ENCODE measurements around the gene COP1.

COP1 gene

DNA sequence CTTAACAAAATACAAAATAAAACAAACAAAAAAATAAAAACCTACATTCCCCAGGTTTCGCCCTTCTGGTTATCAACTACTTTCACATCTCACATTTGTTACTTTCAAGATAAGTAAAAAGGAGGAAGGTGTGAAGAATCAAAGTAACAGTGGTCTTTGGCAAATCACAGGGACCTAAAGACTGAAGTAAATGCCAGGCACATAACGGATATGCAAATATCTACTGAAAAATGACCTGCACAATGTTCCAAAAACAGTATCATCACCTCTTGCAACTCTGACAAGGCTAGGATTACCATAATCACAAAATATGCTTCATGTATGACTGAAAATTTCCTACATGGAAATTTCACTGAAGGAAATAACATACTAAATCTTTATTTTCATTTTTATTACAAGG, 29.3 kb downstream of the COP1 start:
- Mint-ChIP-seq H3K4me1 (no peaks in the 10 kb centered on the region), H3K4me3 (no peak overlapping the region), H3K27me3 (ENCODE audit: low read depth) (no peaks in the 10 kb centered on the region), H3K36me3 (ENCODE audit: low read depth) (peaks cover 50% of the 10 kb centered on the region), H3K27ac (no peak overlapping the region), H3K9me3 (no peaks in the 10 kb centered on the region)
- TF ChIP-seq, protein P1, sequence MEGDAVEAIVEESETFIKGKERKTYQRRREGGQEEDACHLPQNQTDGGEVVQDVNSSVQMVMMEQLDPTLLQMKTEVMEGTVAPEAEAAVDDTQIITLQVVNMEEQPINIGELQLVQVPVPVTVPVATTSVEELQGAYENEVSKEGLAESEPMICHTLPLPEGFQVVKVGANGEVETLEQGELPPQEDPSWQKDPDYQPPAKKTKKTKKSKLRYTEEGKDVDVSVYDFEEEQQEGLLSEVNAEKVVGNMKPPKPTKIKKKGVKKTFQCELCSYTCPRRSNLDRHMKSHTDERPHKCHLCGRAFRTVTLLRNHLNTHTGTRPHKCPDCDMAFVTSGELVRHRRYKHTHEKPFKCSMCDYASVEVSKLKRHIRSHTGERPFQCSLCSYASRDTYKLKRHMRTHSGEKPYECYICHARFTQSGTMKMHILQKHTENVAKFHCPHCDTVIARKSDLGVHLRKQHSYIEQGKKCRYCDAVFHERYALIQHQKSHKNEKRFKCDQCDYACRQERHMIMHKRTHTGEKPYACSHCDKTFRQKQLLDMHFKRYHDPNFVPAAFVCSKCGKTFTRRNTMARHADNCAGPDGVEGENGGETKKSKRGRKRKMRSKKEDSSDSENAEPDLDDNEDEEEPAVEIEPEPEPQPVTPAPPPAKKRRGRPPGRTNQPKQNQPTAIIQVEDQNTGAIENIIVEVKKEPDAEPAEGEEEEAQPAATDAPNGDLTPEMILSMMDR (IDR thresholded peaks at IDR 0.05; ENCODE audit: unreplicated experiment in 3 of 3), result no peak

DNA sequence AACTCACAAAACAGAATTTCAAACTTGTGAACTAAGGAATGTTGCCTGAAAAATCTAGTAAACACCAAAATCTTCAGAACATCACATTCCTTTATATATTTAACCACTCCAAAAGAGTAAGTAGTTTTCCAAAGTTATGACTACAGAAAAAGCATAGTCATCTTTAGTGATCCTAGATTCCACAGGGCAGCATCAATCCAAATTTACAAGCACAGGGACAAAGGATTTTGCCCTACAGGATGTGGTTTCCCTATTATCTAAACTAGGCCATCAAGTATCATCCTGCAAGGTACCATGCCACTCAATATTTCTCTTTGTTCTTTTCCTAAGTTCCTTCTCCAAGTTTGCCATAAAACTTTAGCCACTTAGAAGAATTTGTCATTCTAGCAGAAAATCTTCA, 33.0 kb downstream of the COP1 start:
- Mint-ChIP-seq H3K9me3 (peaks cover 14% of the 10 kb centered on the region), H3K36me3 (ENCODE audit: low read depth) (peaks cover 62% of the 10 kb centered on the region), H3K4me1 (no peaks in the 10 kb centered on the region), H3K27ac (no peak overlapping the region), H3K4me3 (no peak overlapping the region), H3K27me3 (ENCODE audit: low read depth) (no peaks in the 10 kb centered on the region)
- TF ChIP-seq, protein P1 (IDR thresholded peaks at IDR 0.05; ENCODE audit: unreplicated experiment in 3 of 3), result no peak

DNA sequence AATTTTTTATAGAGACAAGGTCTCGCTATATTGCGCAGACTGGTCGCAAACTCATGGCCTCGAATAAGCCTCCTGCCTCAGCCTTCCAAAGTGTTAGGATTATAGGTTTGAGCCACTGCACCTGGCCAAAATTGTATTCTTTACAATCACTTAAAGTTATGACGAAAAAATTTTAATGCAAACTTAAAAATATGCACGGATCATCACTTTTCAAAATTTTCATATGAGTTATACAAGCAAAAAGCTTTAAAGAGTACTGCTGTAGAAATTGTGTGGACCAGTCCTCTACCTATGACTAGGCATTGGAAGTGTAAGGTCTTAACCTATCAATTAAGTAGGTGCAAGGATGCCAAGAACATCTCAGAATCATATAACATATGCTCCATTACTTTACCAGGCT, 34.9 kb downstream of the COP1 start:
- TF ChIP-seq, protein P1 (IDR thresholded peaks at IDR 0.05; ENCODE audit: unreplicated experiment in 3 of 3), result no peak
- H3K27me3 Mint-ChIP-seq (ENCODE audit: low read depth), result no peaks in the 10 kb centered on the region
- no peaks in the 10 kb centered on the region for H3K4me1 Mint-ChIP-seq
- H3K9me3 Mint-ChIP-seq, result peaks cover 16% of the 10 kb centered on the region
- peaks cover 65% of the 10 kb centered on the region for H3K36me3 Mint-ChIP-seq (ENCODE audit: low read depth)
- H3K27ac Mint-ChIP-seq, result no peak overlapping the region
- H3K4me3 Mint-ChIP-seq, result no peak overlapping the region

DNA sequence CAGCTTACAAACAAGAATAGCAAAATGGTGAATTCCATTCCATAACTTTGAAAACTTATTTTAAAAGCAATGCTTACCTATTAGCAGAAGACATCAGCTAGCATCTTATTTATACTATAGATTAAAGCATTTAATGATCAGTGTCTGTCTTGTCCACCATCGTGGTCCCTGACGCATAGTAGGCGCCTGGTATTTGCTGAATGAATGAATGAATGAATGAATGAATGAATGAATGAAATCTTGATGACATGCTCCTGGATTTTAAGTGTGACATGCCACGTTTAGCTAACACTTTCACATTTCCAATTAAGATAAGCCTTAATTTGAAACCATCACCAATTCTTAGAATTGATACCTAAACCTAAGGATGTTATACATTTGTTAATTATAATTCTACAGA, 39.9 kb downstream of the COP1 start:
- H3K27me3 Mint-ChIP-seq (ENCODE audit: low read depth), result no peaks in the 10 kb centered on the region
- H3K9me3 Mint-ChIP-seq, result peaks cover 16% of the 10 kb centered on the region
- H3K4me1 Mint-ChIP-seq, result no peaks in the 10 kb centered on the region
- H3K27ac Mint-ChIP-seq, result no peak overlapping the region
- TF ChIP-seq, protein P1 (IDR thresholded peaks at IDR 0.05; ENCODE audit: unreplicated experiment in 3 of 3), result no peak
- no peak overlapping the region for H3K4me3 Mint-ChIP-seq
- peaks cover 75% of the 10 kb centered on the region for H3K36me3 Mint-ChIP-seq (ENCODE audit: low read depth)

GRCh38 chr1:176165573-176165972, 41.5 kb downstream of the COP1 start:
- TF ChIP-seq, protein P1 (IDR thresholded peaks at IDR 0.05; ENCODE audit: unreplicated experiment in 3 of 3), result no peak
- Mint-ChIP-seq H3K27ac (peak overlapping the region in 1 of 3 experiments; percentile 55), H3K4me1 (no peaks in the 10 kb centered on the region), H3K27me3 (ENCODE audit: low read depth) (no peaks in the 10 kb centered on the region), H3K9me3 (peaks cover 13% of the 10 kb centered on the region), H3K36me3 (ENCODE audit: low read depth) (peaks cover 77% of the 10 kb centered on the region), H3K4me3 (no peak overlapping the region)

GRCh38 chr1:176164014-176164678, 42.9 kb downstream of the COP1 start:
- TF ChIP-seq, protein P1 (IDR thresholded peaks at IDR 0.05; ENCODE audit: unreplicated experiment in 3 of 3), result no peak
- no peak overlapping the region for H3K27ac Mint-ChIP-seq
- no peaks in the 10 kb centered on the region for H3K27me3 Mint-ChIP-seq (ENCODE audit: low read depth)
- H3K9me3 Mint-ChIP-seq, result peaks cover 11% of the 10 kb centered on the region
- peaks cover 79% of the 10 kb centered on the region for H3K36me3 Mint-ChIP-seq (ENCODE audit: low read depth)
- H3K4me1 Mint-ChIP-seq, result no peaks in the 10 kb centered on the region
- H3K4me3 Mint-ChIP-seq, result no peak overlapping the region

Measured in nephron (organoid).